Measurements from ENCODE around the gene MAP3K10. TPM values are rescaled to one million over a fixed set of nuclear protein-coding genes. Genes with fewer than 3 reads are reported as not detected.

MAP3K10 gene
- total RNA-seq, 1 donor from 2014 or later: 19.6 TPM

GRCh38 chr19:40242480-40242879, 51.3 kb downstream of the MAP3K10 start:
- DNase-seq (no peak), ATAC-seq (no peak)
- intact Hi-C loops (cut with micrococcal nuclease): no loop called here

DNA sequence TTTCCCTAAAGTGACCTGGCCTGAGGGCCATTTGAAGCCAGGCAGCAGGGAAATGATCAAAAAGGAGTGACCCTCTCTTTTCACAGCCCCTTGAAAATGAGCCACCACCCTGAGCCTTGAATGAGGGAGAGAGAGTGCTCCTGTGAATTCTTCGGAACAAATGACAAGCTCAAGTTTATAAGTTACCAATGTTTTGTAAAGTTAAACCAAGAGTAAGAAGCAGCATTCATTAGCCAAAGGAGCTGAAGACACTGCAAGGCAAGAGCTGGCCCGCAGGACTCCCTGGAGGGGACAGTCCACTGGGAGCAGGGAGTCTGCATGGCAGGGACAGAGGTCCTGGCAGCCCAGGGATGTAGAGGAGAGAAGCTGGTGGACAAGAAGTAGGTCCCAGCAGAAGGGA, 52.0 kb downstream of the MAP3K10 start:
- DNase-seq: no peak
- ATAC-seq: no peak
- intact Hi-C loops (cut with micrococcal nuclease): no loop called here

- no peak for ATAC-seq
- intact Hi-C loops (cut with micrococcal nuclease): no loop called here
- no peak for DNase-seq
Measured at GRCh38 chr19:40244579-40245317, 53.5 kb downstream of the MAP3K10 start.

DNA sequence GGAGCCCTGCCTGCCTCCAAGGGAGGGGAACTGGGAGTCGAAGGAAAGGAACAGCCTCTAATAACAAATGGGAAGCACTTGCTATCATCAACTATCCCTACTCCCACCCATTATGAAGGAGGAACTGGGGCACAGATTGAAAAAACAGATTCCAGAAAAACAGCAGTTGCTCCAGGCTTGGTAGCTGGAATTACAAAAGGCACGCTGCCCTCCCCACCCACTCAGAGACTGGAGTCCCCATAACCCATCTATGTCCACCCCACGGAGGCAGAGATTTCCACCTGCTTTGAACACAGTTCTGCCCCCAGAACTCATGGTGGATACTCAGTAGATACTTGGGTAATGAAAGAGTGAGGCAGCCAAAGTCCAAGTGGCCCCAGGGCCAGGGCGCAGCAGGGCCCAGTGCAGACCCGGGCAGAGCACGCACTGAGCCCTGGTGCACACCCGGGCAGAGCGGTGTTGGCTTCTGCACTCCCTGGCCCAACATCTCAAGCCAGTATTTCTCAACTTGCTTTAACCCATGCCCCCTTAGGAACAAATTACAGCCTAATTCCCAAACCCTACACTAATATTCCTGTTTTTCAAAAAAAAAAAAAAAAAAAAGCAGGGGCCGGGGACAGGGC, 54.4 kb downstream of the MAP3K10 start:
- ATAC-seq: no peak
- intact Hi-C loops (cut with micrococcal nuclease): no loop called here
- DNase-seq: no peak

DNA sequence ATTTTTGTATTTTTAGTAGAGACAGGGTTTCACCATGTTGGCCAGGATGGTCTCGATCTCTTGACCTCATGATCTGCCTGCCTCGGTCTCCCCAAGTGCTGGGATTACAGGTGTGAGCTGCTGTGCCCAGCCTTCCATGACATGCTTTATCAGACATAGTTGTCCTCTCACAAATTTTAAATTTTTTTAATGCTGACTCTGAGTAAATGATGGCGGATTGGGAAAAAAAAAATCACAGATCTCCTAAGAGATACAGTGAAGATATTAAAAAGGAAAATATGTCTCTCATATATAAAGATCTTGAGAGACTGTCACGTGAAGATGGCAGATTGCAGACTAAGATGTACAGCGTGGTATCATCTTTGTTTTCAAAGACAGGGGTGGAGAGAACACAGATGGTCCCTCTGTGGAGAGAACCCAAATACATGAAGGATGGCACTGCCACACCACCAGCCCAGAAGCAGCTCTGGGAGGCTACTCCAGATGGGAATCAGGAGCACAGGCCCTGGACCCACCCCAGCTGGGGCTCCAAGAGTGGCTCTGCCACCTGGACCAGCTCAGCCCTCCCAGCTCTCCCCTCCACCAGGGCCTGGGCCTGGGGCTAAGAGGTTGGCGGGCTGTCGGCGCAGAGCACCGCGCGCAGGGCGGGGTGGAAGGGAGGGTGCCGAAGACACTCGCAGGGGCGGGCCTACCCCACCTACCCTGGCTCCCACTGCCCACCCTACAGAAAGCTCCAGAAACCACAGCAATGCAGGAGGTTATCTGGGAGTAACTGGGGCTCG, 55.3 kb downstream of the MAP3K10 start:
- ATAC-seq (no peak), DNase-seq (no peak)
- intact Hi-C loops (cut with micrococcal nuclease): no loop called here

- intact Hi-C loops (cut with micrococcal nuclease): no loop called here
- ATAC-seq: no peak
- DNase-seq: no peak
Measured at GRCh38 chr19:40247178-40247577, 56.0 kb downstream of the MAP3K10 start.

DNA sequence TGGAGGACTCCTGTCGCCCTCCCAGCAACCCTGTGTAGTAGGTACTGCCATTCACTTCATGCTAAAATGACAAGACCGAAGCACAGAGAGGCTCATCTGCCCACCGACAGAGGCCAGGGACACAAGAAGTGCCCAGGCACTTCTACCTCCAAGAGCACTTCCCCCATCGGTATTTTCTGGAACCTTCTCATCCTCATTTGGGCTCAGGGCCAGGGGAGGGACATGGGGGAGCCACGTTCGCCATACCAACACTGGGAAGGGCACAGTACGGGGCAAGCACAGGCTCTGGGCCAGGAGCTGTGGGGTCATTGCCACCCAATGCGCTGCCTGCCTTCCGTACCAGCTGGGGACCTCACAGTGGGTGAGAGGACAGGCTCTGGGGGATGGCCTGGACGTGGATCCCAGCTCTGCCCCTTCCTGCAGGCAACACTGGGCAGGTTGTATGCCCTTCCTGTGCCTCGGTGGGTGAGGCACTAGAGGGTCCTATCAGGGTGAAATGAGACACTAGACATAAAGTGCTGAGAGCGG, 56.6 kb downstream of the MAP3K10 start:
- ATAC-seq (no peak), DNase-seq (no peak)
- intact Hi-C loops (cut with micrococcal nuclease): no loop called here

DNA sequence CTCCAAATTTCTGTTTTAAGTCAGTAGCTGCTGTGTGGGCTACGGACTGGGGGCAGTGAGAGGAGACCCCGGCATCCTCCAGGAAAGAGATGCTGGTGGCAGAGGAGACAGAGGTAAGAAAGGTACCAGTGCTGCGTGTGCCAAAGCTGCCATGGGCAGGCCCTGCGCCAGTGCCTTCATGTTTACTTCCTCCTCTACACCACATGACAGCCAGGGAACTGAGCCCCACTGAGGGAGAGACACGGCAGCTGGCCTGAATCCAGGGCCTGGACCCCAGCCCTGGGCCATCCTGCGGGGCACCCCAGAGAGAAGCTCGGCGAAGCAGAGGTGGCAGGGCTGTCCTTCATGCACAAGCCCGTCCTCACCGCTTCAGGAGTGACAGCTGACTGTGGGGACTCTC, 58.0 kb downstream of the MAP3K10 start:
- ATAC-seq (no peak), DNase-seq (no peak)
- intact Hi-C loops (cut with micrococcal nuclease): no loop called here

DNA sequence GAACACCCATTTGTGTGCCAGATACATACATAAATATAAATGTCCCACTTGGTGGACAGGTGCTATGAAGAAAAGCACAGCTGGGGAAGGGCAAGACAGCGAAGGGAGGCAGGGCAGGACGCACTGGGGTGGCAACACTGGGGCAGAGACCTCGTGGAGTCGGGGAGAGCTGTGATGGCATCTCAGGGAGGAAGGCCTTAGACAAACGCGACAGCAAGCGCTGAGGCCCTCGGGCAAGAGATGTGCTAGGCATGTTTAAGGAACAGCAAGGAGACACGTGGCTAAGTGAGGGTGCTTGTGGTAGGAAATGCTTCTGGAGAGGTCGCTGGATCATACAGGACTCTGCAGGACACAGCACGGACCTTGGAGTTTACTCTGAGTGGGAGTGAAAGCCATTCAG, 58.6 kb downstream of the MAP3K10 start:
- no peak for ATAC-seq
- intact Hi-C loops (cut with micrococcal nuclease): no loop called here
- DNase-seq: no peak

DNA sequence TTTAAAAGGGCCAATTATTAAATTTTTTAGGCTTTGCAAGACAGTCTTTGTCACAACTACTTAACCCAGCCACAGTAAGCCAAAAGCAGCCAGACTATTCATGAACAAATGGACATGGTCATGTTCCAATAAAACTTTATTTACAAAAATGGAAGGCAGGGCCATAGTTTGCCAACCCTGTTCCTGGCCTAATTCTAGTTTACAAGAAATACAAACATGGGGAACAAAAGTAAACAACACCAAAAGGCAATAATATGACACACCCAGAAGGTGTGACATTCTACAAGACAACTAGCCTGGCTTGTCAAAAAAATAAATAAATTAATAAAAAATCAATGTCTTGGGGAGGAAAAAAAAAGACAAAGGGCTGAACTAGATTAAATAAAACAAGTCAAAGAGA, 60.0 kb downstream of the MAP3K10 start:
- intact Hi-C loops (cut with micrococcal nuclease): no loop called here
- no peak for DNase-seq
- no peak for ATAC-seq

GRCh38 chr19:40251991-40252390, 60.8 kb downstream of the MAP3K10 start:
- DNase-seq (no peak), ATAC-seq (no peak)
- intact Hi-C loops (cut with micrococcal nuclease): no loop called here

DNA sequence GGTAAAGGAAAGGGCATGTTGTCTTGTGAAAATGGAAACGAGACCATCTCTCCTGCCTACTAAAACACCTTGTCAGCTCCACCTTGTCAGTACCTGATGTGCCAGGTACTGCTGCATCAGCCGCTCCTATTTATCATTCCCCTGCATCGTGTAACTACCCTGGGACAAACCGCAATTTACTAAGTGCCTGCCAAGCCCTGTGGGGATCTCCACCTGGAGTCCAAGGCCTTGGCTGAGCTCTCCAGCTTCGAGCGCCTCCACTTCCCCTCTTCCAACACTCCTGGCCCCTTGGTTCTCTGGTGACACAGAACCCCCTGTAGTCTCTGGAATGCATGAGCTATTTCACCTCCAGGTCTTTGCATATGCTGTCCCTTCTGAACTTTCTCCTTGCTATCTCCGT, 61.2 kb downstream of the MAP3K10 start:
- intact Hi-C loops (cut with micrococcal nuclease): no loop called here
- ATAC-seq (no peak), DNase-seq (no peak)

GRCh38 chr19:40253611-40254092, 62.4 kb downstream of the MAP3K10 start:
- intact Hi-C loops (cut with micrococcal nuclease): no loop called here
- no peak for ATAC-seq
- DNase-seq: no peak

GRCh38 chr19:40254714-40255418, 63.6 kb downstream of the MAP3K10 start:
- intact Hi-C loops (cut with micrococcal nuclease): no loop called here
- no peak for DNase-seq
- ATAC-seq: no peak

DNA sequence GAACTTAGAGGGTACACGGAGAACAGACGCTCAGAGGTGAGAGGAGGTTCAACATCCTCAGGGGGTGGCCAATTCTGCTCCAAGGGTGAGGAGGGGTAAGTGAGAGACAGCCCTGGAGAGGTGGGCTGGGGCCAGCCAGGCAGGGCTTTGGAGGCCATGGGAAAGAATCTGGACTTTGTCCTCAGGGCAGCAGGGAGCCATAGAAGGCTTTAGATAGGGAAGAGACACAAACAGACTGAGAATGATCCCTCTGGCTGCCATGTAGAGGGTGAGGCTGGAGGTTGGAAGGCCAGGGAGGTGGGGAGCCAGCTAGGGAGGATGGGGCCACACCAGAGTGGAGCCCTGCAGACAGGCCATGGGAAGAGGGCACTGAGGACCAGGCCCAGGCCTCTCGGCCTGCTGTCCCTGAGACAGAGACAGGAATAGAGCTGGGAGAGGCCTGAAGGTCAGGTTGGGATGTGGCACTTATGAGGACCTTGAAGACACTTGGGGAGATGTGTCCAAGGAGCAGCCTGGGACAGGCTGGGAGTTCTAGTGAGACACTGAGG, 64.5 kb downstream of the MAP3K10 start:
- no peak for DNase-seq
- intact Hi-C loops (cut with micrococcal nuclease): no loop called here
- ATAC-seq: no peak

DNA sequence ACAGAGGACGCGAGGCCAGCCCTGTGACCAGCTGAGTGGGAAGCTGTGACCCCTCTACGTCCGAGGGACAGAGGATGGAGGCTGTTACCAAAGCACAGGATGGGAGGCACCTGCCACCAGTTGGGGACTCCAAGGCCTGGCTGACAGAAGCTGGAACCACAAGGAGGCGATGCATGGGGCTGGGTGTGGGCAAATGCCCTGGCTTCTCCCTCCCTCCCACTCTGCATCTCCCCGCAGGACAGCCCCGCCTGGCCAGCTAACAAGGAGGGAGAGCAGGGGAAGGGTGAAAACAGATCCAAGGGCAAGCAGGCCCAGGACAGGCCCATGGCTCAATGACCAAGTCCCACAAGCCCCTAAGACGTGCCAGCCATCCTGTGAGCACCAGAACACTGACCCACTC, 65.3 kb downstream of the MAP3K10 start:
- intact Hi-C loops (cut with micrococcal nuclease): no loop called here
- ATAC-seq: no peak
- DNase-seq: no peak

DNA sequence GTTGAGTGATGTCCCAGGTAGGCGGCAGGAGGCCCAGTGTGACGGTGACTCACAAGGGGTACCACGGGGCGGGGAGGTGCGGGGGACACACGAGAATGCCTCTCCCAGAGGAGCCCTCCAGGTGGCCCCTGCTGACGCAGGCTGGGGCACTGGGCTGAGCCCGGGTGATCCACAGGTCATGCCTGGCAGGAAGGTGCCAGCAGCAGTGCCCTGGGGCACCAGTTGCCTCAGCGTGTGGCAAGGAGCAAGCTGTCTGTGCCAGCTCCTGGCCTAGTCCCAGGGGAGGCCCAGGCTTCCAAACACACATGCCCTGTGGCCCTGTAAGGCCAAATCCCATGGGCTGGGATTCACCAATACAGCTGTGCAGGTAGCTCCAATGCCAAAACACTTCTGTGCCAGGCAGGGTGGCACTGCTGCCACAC, 65.9 kb downstream of the MAP3K10 start:
- peak; percentile 89 for ATAC-seq
- intact Hi-C loops (cut with micrococcal nuclease): no loop called here

GRCh38 chr19:40261631-40262030, 70.4 kb downstream of the MAP3K10 start:
- intact Hi-C loops (cut with micrococcal nuclease): no loop called here
- DNase-seq: no peak
- no peak for ATAC-seq

More for the DNA sequence above, 65.9 kb downstream of the MAP3K10 start:
- DNase-seq: peak; percentile 75

DNA sequence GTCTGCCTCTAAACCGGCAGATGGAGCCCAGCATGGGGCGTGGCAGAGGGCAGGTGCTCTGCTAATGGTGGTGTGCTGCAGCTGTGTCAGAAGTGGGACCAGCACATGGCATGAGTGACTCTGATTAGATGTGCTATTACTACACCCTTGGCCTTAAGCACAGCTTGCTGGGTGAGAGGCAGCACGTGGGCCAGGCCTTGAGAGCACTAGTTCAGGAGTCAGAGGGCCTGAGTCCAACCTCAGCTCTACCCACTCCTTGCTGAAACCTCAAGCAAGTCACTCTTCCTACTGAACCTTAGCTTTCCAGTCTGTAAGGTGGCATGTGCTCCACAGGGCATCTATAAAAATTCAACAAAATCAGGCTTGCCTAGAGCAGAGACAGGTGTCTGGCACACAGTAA, 71.2 kb downstream of the MAP3K10 start:
- intact Hi-C loops (cut with micrococcal nuclease): no loop called here
- ATAC-seq (no peak), DNase-seq (no peak)

Data from left ventricle myocardium superior (tissue), 1 donor.